ENCODE measurements around the gene TRPV6. TPM values are rescaled to one million over a fixed set of nuclear protein-coding genes. Genes with fewer than 3 reads are reported as not detected.

TRPV6 gene
- total and polyA plus RNA-seq, 7 donors = under 0.01 TPM; not detected in 6

DNA sequence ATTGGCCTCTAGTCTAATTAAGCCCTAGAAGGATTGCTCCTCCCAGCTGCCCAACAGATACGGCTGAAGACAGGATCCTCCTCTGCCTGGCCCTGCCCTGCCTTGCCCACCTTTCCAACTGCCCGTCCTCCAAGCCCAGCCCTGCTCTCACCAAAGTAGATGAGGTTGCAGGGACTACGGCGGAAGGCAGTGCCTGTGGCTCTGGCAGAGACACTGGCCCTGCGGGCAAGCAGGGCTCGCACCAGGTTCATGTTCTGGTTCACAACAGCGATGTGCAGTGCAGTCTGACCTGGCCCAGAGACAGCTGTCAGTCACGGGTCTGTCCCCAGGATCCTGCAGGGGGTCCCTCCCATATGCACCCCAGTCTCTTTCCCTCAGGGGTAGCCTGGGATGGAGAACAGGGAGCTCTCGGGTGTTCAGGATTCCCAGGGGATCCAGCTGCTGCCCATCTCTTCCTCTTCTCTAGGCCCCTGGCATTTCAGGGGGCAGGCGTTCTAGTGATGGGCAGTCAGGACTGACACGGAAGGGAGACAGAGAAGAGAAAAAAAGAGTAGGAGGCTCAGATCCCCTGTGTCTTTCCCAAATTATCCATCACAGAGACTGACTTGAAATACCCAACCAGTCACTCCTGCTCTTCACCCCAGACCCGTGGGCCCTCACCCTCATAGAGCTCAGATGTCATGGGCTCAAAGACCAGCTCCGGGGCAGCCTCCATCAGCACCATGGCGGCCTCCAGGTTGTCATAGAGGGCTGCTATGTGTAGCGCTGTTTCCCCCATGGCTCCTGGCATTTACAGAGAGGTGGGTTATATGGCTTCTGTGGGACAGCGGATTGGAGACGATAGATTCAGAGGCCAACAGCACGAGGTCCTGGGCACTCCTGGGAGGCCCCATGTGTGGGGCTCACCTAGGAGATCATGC is 8.3 kb downstream of the TRPV6 start:
- WGBS, 3 donors = 80 to 81% (median 81%) methylated on average over 18 of the region's 18 CpGs
- no peak overlapping the region for H3K4me3 ChIP-seq
- no peak overlapping the region for H3K27ac ChIP-seq
- intact Hi-C loops (cut with DNase I) = no loop called here
- no peak for ATAC-seq
- peaks cover 0 to 18% (median 2%) of the 10 kb centered on the region in 3 donors for H3K27me3 ChIP-seq (ENCODE audit: insufficient read depth in 3 of 3, low read length in 2 of 3)
- DNase-seq = no peak
- H3K9me3 ChIP-seq = no peaks in the 10 kb centered on the region
- H3K36me3 ChIP-seq (ENCODE audit: insufficient read depth in 1 of 2, low read depth in 1 of 2) = no peaks in the 10 kb centered on the region
- TF ChIP-seq, protein P1, sequence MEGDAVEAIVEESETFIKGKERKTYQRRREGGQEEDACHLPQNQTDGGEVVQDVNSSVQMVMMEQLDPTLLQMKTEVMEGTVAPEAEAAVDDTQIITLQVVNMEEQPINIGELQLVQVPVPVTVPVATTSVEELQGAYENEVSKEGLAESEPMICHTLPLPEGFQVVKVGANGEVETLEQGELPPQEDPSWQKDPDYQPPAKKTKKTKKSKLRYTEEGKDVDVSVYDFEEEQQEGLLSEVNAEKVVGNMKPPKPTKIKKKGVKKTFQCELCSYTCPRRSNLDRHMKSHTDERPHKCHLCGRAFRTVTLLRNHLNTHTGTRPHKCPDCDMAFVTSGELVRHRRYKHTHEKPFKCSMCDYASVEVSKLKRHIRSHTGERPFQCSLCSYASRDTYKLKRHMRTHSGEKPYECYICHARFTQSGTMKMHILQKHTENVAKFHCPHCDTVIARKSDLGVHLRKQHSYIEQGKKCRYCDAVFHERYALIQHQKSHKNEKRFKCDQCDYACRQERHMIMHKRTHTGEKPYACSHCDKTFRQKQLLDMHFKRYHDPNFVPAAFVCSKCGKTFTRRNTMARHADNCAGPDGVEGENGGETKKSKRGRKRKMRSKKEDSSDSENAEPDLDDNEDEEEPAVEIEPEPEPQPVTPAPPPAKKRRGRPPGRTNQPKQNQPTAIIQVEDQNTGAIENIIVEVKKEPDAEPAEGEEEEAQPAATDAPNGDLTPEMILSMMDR (IDR thresholded peaks at IDR 0.05) = no peak
- no peaks in the 10 kb centered on the region for H3K4me1 ChIP-seq

DNA sequence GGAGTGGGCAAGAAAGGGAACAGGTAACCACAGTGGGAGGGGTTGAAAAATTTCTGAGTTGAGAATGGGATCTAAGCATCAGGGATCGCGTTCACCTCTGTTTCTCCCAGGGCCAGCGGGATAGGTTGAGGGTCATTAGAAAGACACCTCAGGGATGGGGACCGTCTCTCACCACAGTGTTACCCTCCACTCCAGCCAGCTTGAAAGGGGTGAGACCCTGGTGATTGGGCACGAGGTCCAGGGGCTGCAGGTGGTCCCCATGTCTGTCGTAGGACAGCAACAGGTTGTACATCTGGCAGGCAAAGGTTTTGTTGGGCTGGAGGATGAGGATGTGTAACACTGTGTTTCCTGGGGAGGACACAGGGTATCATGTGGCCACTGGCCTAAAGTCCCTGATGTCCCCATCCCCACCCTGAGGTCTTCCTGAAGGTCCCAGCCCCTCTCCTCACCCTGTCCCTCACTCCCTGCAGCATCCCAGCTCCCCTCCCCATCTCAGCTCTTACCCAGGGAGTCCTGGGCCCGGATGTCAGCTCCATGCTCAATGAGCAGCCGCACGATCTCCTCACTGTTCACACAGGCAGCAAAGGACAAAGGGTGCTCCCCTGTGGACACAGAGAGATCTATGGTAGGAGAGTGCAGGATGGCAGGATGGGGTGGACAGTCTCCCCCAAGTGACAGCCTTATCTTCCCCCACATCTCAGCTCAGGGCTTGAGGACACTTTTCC is 9.1 kb downstream of the TRPV6 start:
- Histone ChIP-seq H3K9me3 (no peaks in the 10 kb centered on the region), H3K36me3 (ENCODE audit: insufficient read depth in 1 of 2, low read depth in 1 of 2) (no peaks in the 10 kb centered on the region), H3K27ac (no peak overlapping the region), H3K27me3 (ENCODE audit: insufficient read depth in 3 of 3, low read length in 2 of 3) (peaks cover 0 to 18% (median 0%) of the 10 kb centered on the region in 3 donors), H3K4me1 (no peaks in the 10 kb centered on the region), H3K4me3 (no peak overlapping the region)
- TF ChIP-seq, protein P1 (IDR thresholded peaks at IDR 0.05) = no peak
- intact Hi-C loops (cut with DNase I) = no loop called here
- whole genome bisulfite sequencing, 3 donors = 69 to 81% (median 73%) methylated on average over 9 of the region's 9 CpGs
- ATAC-seq (no peak), DNase-seq (no peak)

DNA sequence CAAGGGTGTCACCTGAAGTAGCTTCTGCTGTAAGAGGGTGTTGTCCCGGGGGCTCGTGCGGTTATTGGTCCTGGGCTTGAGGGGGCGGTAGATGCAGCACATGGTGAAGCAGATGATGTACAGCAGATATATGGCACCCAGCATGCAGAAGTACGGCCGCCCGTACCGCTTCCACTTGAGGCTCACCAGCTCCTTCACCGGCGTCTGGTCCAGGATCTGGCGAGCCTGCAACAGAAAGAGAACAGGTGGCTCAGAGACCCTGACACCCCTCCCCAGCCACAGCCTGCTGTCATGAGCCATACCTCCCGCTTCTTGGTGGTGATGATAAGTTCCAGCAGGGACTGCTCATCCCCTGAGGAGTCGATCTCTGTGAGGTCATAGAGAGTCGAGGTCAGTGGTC is 10.1 kb downstream of the TRPV6 start:
- intact Hi-C loops (cut with DNase I) = no loop called here
- Histone ChIP-seq H3K36me3 (ENCODE audit: insufficient read depth in 1 of 2, low read depth in 1 of 2) (no peaks in the 10 kb centered on the region), H3K9me3 (no peaks in the 10 kb centered on the region), H3K4me3 (no peak overlapping the region), H3K4me1 (no peaks in the 10 kb centered on the region), H3K27me3 (ENCODE audit: insufficient read depth in 3 of 3, low read length in 2 of 3) (peaks cover 0 to 14% (median 0%) of the 10 kb centered on the region in 3 donors), H3K27ac (no peak overlapping the region)
- 79 to 84% (median 80%) methylated on average over 14 of the region's 14 CpGs for WGBS, 3 donors
- TF ChIP-seq, protein P1 (IDR thresholded peaks at IDR 0.05) = no peak
- no peak for DNase-seq
- no peak for ATAC-seq

DNA sequence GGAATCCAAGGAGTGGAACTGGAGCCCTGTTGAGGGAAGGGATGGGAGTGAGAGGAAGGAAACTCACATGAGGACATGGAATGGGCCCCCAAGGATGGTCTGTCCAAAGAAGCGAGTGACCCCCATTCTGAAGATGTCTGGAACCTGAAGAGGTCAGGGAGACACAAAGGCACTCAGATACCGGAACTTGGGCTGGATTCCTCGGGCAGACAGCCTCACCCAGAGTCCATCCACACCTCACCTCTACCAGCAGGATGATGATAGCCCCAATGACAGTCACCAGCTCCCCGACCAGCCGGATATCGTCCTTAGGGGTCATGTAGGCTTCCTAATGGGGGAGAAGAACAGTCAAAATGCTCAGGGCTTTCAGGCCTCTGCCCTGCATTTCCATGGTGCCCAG is 10.7 kb downstream of the TRPV6 start:
- no peaks in the 10 kb centered on the region for H3K9me3 ChIP-seq
- no peak overlapping the region for H3K27ac ChIP-seq
- H3K4me3 ChIP-seq = no peak overlapping the region
- DNase-seq = no peak
- 85 to 94% (median 92%) methylated on average over 6 of the region's 6 CpGs for WGBS, 3 donors
- peaks cover 0 to 11% (median 0%) of the 10 kb centered on the region in 3 donors for H3K27me3 ChIP-seq (ENCODE audit: insufficient read depth in 3 of 3, low read length in 2 of 3)
- H3K4me1 ChIP-seq = no peaks in the 10 kb centered on the region
- ATAC-seq = no peak
- H3K36me3 ChIP-seq (ENCODE audit: insufficient read depth in 1 of 2, low read depth in 1 of 2) = no peaks in the 10 kb centered on the region
- intact Hi-C loops (cut with DNase I) = no loop called here
- TF ChIP-seq, protein P1 (IDR thresholded peaks at IDR 0.05) = no peak

Measured in psoas muscle (tissue), 8 donors.